Airway epithelial cell (primary cell): ENCODE results near the gene EHD2. TPM values are rescaled to one million over a fixed set of nuclear protein-coding genes. Genes with fewer than 3 reads are reported as not detected.

Experiments
- total RNA-seq: library from RNA; depleted of rRNA; stranded (reverse); fragments of >200 nt; gene quantifications from 2 replicates; pipeline ENCODE4 v1.2.3, GENCODE V29; 2015

Gene EHD2
- total RNA-seq = 121 and 124 TPM in 2 replicates

DNA sequence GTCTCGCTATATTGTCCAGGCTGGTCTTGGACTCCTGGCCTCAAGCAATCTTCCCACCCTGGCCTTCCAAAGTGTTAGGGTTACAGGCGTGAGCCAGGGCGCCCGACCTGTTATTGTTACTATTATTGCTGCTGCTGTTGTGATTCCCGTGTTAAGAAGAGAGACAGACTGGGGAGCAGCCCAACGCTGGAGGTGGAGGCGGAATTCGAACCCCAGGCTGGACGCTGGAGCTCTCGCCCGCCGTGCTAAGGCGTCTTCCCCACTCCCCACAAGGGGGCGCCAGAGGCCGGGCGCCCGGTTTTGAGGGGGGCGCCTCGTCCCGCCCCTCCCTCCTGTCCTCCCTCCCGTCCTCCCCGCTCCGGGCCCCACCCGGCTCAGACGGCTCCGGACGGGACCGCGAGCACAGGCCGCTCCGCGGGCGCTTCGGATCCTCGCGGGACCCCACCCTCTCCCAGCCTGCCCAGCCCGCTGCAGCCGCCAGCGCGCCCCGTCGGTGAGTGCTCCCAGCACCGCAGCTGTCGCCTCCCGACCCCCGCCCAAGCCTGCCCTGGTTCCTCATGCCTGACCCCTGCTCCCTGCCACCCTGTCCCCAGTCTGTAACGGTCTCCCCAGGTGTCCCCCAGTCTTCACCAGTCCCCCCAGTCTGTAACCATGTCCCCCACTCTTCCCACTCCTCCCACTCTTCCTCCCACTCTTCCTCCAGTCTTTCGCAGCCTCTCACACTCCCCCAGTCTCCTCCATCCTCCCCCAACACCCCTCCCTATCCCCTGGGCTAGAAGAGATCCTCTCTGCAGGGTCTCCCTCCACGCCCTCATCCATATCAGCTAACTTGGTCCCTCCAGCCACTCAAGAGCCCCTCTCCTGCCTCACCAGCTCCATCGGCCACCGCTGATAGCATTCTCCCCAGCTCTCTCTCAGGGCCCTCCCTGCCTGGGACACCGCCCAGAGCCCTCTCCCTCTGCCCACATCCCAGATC is at the start of gene EHD2:
TSS of gene EHD2 (plus strand) at position 377 of the 976 bp plus-strand sequence. CDS start 3,191 bp downstream, outside the sequence.

GRCh38 chr19:47745010-47745901 is 32.0 kb downstream of the EHD2 start, which contains the start of gene NOP53:
NOP53 (plus strand) TSS chr19:47745546; CDS start chr19:47745560, 14 bp downstream.

DNA sequence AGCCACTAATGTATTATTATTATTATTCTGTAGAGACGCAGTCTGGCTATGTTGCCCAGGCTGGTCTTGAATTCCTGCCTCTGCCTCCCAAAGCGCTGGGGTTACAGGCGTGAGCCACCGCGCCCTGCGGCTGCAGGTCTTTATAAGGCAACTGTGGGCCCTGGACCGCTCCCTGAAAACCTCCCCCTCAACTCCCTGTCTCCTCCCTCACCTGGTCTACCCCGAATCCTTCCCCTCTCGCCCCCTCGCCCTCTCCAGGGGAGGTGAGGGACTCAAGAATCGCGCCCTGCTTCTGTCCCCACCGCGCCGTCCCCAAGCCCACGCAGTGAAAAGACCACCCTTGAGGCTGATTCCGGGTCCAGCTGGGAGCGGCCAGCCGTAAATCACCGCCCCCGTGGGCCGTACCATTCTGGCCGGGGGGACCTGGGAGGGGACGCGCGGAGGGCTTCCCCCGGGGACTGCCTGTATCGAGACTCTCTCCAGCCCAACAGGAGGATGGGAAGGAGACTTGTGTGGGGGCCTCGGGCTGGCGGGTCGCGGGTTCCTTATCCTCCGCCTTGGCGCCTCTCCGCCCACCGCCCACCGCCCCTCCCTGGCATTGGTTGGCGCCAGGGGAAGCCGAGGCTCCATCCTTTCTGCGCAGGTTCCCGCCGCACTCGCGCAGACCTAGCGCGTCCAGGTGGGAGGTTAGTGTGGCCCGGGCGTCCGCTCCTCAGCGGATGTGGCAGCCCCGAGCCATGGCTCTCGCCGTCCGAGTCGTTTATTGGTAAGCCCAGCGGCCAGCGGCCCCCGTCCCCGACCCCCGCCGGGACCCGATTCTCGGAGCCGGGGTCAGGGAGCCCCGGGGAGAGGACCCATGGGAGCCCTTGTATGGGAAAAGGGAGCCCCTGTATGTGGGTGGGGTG is 65.1 kb downstream of the EHD2 start, which contains the start of gene SELENOW:
TSS of gene SELENOW (plus strand) at position 655 of the 905 bp plus-strand sequence. CDS start at position 738, 83 bp downstream.

Other genes with a start within 250 kb of the EHD2 start
- 0.28 and 1.3 TPM in 2 replicates for gene SLC8A2, start 241.5 kb upstream of the EHD2 start, total RNA-seq
- gene KPTN, start 229.2 kb upstream of the EHD2 start, total RNA-seq = 3.6 and 6.8 TPM in 2 replicates
- 74.3 and 92.5 TPM in 2 replicates for gene NAPA, start 198.4 kb upstream of the EHD2 start, total RNA-seq
- gene ZNF541, start 140.3 kb upstream of the EHD2 start, total RNA-seq = 0.07 TPM in 1 of 2 replicates, not detected in the other
- gene BICRA, start 104.3 kb upstream of the EHD2 start, total RNA-seq = 3.9 and 4.6 TPM in 2 replicates
- gene NOP53, start 32.1 kb downstream of the EHD2 start, total RNA-seq = 145 and 178 TPM in 2 replicates
- gene SELENOW, start 65.3 kb downstream of the EHD2 start, total RNA-seq = 596 and 773 TPM in 2 replicates
- not detected in 2 replicates for gene TPRX1, start 91.1 kb downstream of the EHD2 start, total RNA-seq
- gene CRX, start 108.5 kb downstream of the EHD2 start, total RNA-seq = not detected in 2 replicates
- not detected in 2 replicates for gene TPRX2, start 145.8 kb downstream of the EHD2 start, total RNA-seq
- not detected in 2 replicates for gene SULT2A1, start 172.9 kb downstream of the EHD2 start, total RNA-seq